HS-27A (cell line): ENCODE measurements around the gene STX11.

ENCODE experiments used
- DNase-seq: peaks from one replicate; pipeline ENCODE4 v3.0.0-alpha.2; 2012; ENCODE audit warnings: low read depth, missing footprints

The STX11 gene

DNA sequence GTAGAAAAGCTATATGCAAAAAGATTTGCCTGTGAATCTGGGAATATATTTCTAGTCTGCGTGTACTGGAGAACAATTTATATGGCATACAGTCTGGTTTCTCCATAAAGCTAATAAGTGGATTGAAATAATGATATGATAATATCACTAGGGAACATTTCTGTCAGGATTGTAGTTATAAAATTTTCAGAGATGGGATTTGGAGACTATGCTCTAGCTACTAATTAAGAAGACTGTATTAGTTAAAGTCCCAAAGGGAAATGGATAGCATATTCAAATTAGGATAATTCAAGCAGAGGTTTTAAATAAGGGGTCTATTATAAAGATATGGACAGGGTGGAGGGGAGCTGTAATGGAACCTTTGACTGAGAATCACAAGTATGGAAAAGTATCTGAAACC lies 7.2 kb upstream of the STX11 start:
- no peak for DNase-seq

DNA sequence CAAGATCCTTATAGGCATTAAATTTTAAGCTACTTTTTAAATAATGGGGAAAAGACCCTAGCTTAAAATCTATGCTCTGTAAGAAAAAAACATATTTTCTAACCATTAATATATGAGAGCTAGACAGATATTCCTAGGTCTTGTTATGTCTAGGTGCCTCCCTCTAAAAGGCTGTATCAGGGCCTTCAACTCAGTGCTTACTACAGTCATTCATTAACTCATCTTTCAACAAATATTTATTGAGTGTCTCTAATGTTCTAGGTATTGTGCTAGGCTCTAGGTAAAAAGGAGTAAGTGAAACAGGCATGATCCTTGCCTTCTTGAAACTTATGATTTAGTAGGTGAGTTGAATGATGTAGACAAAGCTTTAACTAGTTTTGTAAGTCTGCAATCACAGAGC lies 6.4 kb upstream of the STX11 start:
- no peak for DNase-seq

DNA sequence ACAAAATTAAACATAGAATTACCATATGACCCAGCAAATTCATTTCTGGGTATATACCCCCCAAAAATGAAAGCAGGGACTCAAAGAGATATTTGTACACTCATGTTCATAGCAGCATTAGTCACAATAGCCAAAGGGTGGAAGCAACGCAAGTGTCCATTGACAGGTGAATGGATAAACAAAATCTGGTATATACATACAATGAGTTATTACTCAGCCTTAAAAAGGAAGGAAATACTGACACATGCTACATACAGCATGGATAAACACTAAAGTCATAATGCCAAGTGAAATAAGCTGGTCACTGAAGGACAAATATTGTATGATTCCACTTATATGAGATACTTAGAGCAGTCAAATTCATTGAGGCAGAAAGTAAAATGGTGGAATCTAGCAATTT lies 5.3 kb upstream of the STX11 start:
- no peak for DNase-seq

DNA sequence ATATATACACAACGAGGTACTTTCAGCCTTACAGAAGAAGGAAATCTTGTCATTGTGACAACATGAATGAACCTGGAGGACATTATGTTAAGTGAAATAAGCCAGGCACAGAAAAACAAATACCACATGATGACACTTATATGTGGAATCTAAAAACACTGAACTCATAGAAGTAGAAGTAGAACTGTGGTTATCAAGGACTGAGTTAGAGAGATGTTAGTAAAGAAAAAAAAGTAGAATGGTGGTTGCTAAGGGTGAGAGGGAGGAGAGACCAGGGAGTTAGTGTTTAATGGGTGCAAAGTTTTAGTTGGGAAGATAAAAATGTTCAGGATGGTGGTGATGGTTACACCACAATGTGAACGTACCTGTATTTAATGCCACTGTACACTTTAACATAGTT lies 4.8 kb upstream of the STX11 start:
- DNase-seq = no peak

DNA sequence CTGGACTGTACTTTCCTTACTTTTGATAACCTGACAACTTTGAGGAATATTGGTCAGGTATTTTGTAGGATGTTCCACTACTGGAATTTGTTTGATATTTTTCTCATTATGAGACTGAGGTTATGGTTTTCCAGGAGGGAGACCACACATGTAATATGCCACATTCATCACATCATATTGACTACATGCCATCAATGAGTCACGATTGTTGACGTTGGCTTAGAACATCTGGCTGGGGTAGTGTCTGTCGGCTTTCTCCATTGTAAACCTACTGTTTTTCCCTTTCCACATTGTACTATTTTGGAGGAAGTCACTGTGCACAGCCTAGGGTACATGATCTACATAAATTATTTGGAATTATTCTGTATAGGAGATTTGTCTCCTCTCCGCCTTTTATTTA lies 1.4 kb upstream of the STX11 start:
- no peak for DNase-seq

DNA sequence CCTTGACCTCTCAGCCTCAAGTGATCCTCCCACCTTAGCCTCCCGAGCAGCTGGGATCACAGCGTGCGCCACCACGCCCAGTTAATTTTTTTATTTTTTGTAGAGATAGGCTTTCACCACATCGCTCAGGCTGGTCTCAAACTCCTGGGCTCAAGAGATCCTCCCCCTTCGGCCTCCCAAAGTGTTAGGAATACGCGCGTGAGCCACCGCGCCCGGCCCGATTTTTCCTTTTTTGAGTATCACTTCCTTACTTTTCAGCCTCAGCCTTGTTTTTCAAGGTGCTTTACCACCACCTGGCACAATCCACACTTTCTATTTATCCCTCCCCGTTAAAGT lies 791 bp upstream of the STX11 start:
- DNase-seq = no peak

DNA sequence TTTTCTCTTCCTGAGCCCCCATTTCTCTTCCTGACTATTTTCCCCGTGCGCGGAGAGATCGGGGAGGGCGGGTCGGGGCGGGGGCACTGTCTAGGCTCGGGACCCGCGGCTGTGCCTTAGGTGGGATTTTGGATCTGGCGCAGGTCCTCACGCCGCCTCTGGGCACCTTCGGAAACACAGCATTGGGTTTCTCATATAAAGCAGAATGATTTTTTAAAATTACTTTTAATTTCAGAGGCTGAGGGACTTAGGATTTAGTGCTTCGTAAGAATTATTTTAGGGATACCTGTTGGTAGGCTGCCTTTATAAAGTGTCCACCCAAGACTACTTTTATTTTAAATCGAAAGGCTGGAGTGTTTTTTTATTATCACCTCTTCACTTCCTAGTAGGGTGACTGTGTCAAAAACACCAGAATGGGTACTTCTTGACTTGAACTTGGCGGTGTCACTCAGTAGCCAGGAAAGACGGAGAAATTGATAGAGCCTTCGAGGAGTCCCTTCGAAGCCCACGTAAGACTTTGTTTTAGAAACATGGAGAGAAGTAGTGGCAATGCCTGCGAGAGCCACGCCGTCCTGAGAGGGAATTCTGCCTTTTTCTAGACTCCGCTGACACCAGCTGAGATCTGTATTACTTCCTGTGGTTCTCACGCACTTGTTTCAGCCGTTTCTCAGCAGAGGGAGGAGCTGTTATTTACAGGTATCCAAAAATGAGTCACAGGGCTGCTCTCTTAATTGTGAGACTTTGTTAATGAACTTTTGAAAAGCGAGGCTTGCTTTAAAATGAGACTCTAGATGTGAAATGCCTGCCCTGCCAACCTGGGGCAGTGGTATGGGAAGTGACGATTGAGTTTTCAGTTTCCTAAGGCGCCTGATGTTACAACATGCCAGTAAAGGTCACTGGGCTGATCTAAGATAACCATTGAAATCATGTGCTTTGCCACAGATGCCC lies 667 bp downstream of the STX11 start:
- no peak for DNase-seq

DNA sequence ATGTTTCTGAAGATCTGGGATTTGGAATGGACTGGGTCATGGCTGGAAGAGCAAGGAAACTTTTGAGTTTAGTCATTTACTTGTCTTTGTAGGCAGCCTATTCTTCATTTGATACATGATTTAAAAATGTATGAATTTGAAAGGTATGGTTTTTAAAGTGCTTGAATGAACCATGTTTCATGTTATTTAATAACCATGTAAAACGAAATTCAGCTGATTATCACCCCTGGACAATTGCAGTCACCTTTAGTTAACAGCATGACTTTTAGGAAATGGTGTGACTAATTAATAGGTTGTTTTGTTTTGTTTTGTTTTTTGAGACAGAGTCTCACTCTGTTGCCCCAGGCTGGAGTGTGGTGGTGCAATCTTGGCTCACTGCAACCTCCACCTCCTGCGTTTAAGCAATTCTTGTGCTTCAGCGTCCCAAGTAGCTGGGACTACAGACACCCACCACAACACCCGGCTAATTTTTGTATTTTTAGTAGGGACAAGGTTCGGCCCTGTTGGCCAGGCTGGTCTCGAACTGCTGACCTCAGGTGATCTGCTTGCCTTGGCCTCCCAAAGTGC lies 2.1 kb downstream of the STX11 start:
- no peak for DNase-seq

DNA sequence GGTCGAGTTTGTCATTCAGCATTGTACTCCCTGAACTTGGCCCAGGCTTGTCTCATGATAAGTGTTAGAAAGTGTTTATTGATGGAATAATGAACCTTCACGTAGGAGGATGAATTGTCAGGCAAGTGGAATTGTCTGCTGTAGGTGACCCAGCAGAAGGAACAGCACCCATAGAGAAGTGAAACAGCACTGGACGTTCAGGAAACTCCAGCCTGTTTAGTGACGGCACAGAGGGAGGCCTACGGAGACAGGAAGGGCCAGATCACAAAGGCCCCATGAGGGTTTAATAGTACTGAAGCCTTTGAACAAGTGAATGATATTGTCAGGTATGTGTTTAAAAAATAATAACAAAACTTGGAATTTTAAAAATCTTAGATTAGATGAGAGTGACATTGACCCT lies 2.9 kb downstream of the STX11 start:
- no peak for DNase-seq

DNA sequence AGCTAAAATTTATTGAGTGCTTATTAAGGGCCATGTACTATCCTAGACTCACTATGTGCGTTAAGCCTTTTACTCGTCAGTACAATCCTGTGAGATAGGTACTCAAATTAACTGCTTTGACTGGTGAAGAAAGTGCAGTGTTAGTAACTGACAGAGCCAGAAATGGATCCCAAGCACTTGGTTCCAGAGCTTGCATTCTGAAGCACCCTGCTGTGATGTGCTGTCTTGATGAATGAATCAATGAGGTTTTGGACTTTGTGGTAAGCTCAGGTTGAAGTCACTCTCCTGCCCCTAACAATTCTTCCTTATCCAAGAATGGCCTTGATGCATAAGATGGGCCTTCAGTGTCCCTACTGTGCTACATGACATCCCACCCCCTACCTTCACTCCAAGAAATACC lies 3.7 kb downstream of the STX11 start:
- DNase-seq = no peak

DNA sequence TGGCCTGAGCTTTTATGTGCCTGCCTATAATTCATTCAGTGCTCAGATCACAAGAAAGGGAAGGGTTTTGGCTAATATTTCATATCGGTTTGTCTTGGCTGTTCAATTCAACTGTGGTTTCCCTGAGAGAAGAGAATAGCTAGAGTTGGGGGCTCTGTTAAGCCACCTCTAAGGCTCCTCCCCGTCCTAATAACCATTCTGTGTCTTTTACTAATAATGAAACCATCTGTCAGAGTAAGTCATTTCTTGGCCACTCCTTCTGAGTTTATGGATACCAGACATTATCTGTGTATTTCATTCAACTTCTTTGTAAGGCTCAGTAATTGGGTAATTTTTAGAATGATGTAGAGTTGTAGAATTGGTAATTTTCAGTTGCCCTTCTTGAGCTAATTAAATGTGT lies 5.2 kb downstream of the STX11 start:
- DNase-seq = no peak

DNA sequence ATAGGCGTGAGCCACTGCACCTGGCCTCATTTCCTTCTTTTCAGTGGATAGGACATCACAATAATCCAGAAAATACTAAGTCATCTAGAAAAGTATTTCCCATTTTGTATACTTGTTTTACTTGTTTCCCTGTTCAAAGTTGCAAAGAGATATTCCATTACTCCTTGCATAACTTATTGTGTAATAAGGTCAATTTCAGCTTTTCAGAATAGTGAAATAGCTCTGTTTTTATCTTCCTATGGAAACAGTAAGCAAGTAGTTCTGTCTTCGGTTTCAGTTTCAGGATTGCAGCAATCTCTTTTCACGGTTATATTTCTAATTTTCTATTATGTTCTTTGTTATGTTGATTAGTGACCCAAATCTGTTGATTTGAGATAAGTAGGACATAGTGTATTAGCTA lies 6.0 kb downstream of the STX11 start:
- DNase-seq = no peak

DNA sequence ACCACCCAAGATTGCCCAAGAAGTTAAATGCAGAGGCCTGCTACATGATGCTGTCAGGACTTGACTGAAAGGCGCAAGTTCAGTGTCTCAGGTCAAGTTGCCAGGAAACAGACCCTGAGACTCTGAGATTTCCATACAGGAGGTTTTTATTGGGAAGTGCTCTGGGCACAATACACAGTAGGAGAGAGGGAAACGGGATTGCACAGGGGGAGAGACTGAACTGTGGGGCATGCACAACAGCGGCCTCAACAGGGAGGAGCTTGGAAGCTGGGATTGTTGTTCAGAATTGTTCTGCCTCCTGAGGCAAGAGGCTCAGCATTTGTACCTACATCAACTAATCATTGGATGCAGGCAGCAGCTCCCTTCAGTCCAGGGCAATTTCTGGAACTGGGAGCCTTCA lies 6.7 kb downstream of the STX11 start:
- DNase-seq = no peak

DNA sequence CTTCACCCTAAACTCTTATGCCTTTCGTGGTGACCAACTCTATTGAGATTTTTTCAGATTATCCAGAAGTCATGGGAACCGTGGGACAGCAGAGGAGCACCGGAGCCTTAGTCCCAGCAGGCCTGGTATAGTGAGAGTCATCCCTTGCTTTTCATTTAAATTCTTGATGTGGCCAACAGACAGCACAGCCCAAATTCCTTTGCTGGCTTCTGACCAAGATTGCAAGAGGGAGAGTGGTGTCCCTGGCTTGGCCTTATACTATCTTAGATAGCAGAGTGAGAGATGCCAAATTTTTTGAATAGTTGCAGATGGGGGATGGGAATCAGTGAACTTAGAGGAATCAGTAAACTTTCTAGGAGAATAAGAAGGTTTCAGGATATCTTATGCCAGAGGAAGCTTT lies 7.8 kb downstream of the STX11 start:
- DNase-seq = peak; percentile 98

DNA sequence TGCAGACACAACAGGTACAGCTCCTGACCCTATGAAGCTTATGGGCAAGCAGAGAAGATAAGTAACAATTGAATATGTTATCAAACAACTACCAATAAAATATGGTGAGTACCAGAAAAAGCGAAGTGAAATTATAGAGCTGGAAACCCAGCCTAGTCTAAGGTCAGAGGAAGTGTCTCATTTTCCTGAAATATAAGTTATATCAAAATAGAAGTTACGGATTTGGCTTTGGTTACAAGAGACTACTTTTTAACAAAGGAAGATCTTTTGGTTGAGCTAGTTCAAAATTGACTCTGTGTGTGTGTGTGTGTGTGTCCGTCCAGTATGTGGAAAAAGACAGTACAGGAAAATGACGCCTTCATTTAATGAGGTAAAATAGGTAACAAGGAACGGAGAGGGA lies 8.9 kb downstream of the STX11 start:
- no peak for DNase-seq

DNA sequence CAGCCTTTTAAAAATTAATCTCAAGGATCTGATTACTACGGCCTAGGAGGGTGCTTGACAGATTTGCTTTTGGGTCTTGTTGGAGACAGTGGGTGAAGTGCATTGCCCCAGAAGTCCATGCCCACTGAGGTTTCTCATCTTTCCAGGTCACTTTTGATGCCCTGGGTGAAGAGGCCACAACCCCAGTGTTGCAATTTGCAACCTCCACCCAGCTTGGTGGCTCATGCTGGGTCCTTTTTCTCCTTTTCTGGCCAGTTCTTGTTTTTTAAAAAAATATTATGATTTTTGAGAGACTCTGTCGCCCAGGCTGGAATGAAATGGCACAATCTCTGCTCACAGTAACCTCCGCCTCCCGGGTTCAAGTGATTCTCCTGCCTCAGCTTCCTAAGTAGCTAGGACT lies 9.4 kb downstream of the STX11 start:
- no peak for DNase-seq

DNA sequence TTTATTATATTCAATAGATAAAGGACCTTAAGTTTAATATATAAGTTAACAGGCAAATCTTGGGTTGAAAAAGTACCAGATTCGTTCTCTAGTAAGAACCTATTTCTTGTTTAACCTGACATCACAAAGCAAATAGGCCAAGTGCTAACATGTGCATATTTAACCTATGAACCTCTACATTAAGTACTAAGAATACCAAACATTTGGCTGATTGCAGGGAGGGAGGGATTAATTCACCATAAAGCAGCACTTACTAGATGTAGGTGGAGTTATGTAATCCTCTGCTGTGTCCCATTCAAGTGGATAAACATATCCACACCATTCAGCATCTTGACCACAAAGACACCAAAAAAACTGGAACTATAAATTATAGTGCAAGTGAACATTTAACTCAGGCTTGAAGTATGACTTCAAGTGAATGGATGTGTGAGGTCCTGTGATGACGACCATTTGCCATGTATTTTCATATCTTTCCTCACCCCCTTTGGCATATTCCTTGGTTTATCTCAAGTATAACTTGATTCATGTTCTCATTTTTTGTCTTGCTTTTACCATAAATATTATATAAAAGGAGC lies 10.2 kb downstream of the STX11 start:
- DNase-seq = no peak

DNA sequence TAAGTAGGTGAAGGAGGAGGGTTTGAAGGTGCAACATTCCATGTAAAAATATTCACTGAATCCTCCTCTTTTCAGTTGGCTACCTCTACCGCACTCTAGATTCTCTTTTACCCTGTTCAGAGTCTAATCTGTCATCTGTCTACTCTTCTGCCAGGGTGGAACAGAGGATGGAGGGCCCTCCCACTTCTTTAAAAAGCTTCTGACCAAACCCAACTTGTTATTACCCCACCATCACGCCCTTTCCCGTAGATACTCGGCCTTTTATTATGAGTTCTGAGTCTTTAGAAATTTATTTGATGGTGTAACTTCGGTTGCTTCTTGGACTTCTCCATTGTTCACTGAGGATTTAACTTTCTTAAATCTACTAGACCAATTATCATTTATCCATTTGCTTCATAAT lies 11.7 kb downstream of the STX11 start:
- DNase-seq = no peak

DNA sequence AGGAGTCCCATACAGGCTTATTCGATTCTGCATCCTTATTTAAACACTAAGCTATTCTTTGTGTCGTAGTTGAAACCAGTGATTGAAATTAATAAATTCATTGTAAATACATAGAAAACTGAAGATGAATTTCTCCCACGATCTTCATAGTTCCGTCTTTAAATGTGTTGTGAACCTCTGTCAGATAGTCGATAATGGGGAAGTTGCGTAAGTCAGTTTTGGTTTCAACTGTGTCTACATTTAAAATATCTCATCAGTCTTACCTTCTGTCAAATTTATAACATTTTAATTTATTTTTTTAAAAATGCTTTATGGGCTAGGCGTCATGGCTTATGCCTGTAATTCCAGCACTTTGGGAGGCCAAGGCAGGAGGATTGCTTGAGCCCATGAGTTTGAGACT lies 12.7 kb downstream of the STX11 start:
- DNase-seq = no peak

DNA sequence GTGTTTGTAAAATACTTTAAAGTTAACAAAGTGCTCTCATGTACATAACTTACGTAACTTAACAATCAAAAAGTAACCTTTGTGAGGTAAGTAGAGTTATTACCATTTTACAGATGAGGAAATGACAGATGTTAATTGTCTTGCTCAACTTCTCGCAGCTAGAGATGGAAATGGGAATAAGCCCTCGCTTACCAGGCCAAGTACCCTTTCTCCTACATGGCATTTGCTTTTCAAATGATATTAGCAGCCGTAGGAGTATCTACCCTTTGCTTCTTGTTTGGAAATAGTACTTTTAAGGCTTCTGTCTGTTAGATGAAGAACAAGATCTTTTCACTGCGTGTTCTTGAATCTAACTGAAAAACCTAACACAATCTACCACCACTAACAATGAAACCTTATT lies 15.5 kb downstream of the STX11 start:
- no peak for DNase-seq

DNA sequence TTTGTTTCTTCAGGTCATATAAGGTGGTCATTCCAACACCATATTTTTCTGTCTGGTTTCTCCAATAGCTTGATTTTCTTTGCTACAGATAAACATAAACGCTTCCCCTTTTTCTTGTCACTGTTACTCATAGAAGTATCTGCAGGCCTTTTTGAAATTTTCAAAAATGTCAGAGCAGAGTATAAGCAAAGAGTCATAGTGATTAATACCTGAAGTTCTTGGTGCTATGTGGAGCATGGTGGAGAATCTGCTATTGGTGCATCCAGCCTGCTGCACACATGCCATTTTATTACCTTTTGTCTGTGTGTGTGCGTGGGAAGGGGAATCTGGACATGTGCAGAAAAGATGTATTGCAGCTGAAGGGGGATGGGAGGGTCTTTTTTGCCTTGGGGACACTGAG lies 19.7 kb downstream of the STX11 start:
- no peak for DNase-seq

DNA sequence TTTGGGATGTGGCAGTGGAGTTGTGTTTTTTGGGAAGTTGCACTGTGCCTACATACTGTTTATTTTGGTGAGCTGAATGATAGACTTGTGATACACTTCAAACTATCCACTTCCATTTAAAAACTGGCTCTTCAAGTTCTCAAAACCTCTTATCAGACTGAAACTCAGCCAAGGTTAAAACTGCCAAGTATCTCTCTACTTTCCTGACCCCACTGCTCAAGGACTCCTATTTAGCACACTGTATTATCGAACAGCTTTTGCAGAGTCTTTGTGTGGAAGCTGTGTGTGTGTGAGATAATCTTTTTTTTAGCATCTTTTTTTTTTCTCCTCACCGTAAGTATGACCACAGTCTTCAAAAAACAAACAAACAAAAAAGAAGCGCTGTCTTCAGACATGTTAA lies 21.1 kb downstream of the STX11 start:
- DNase-seq = no peak

DNA sequence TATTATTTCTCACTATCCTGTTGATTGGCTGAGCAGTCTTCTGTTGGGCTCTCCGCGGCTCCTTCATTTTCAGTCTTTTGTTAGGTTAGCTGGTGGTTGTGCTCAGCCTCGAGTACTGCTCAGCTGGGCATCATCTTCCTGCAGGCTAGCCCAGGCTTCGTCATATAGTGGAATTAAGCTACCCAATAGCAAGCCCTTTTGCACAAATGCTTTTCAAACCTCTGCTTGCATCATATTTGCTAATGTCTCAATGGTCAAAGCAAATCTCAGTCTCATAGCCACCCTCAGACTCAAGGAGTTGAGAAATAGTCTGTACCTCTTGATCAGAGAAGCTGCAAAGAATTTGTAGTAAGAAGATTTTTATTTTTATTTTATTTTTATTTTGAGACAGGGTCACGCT lies 23.7 kb downstream of the STX11 start:
- DNase-seq = no peak

DNA sequence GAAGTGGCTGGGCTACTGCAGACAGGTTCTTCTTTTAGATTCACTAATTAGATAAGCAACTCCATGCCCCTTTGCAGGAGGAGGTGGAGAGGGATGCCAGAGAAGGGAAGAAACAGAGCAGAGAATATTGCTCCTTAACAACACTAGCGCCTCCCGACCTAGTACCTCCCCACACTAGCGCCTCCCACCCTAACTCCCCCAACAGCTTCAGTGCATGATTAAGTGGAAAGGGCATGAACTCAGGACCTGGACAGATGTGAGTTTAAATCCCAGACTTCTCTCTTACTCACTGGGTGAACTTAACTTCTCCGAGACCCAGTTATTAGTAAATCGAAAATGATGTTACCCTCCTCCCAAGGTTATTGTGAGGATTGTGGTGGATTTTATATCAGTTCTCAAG lies 25.7 kb downstream of the STX11 start:
- no peak for DNase-seq
